Amygdala (tissue), 56 donors: ENCODE measurements around the gene NDUFAF4.
"Not testable (repeated sequence)": the region's sequence is repeated elsewhere in the genome, so short reads cannot be mapped to it uniquely, and the experiment has no call there.

Experiments used
- DNase-seq, 56 donors: peaks; one replicate each; lab custom pipeline; 2025; lab: John Stamatoyannopoulos, UW

Gene NDUFAF4

GRCh38 chr6:96899451-96899998 lies 1.8 kb upstream of the NDUFAF4 start:
- DNase-seq: peak in 1 of 56 donors; percentile 29

- peak in 21 of 56 donors; percentile 9 to 83 (median 16) for DNase-seq
Observed at GRCh38 chr6:96899019-96899418, 1.3 kb upstream of the NDUFAF4 start.

- DNase-seq: no peak
Observed at GRCh38 chr6:96898241-96898851, 655 bp upstream of the NDUFAF4 start.

GRCh38 chr6:96889146-96889545 lies 8.5 kb downstream of the NDUFAF4 start:
- no peak for DNase-seq

- no peak for DNase-seq
Observed at GRCh38 chr6:96888745-96889144, 8.9 kb downstream of the NDUFAF4 start.

GRCh38 chr6:96886519-96886918 lies 11.2 kb downstream of the NDUFAF4 start:
- DNase-seq: no peak

GRCh38 chr6:96885187-96885631 lies 12.5 kb downstream of the NDUFAF4 start:
- not testable (repeated sequence) for DNase-seq

- no peak for DNase-seq
Observed at GRCh38 chr6:96878143-96878542, 19.5 kb downstream of the NDUFAF4 start.

GRCh38 chr6:96876886-96877545 lies 20.7 kb downstream of the NDUFAF4 start:
- DNase-seq: peak in 11 of 56 donors; percentile 1 to 33 (median 13)

- DNase-seq: no peak
Observed at GRCh38 chr6:96872976-96873375, 24.7 kb downstream of the NDUFAF4 start.

GRCh38 chr6:96865055-96865405 lies 32.7 kb downstream of the NDUFAF4 start:
- no peak for DNase-seq

GRCh38 chr6:96864216-96865054 lies 33.3 kb downstream of the NDUFAF4 start:
- no peak for DNase-seq

GRCh38 chr6:96862560-96862959 lies 35.1 kb downstream of the NDUFAF4 start:
- DNase-seq: no peak

GRCh38 chr6:96861588-96861987 lies 36.1 kb downstream of the NDUFAF4 start:
- DNase-seq: no peak

- no peak for DNase-seq
Observed at GRCh38 chr6:96856856-96857255, 40.8 kb downstream of the NDUFAF4 start.

- DNase-seq: no peak
Observed at GRCh38 chr6:96853083-96853482, 44.6 kb downstream of the NDUFAF4 start.

- no peak for DNase-seq
Observed at GRCh38 chr6:96852605-96853004, 45.1 kb downstream of the NDUFAF4 start.

- DNase-seq: no peak
Observed at GRCh38 chr6:96851858-96852257, 45.8 kb downstream of the NDUFAF4 start.

GRCh38 chr6:96849615-96850014 lies 48.1 kb downstream of the NDUFAF4 start:
- DNase-seq: no peak

GRCh38 chr6:96844530-96844929 lies 53.2 kb downstream of the NDUFAF4 start:
- no peak for DNase-seq

GRCh38 chr6:96841345-96841744 lies 56.3 kb downstream of the NDUFAF4 start:
- DNase-seq: no peak
